Cerebellar cortex (tissue), 1 donor: ENCODE measurements around the gene SUCNR1.
"Not testable (repeated sequence)": the region's sequence is repeated elsewhere in the genome, so short reads cannot be mapped to it uniquely, and the experiment has no call there.

ENCODE experiments used
- DNase-seq: peaks from one replicate; pipeline ENCODE4 v3.0.0-alpha.2; 2015; ENCODE audit warnings: low spot score

SUCNR1 gene

GRCh38 chr3:151873398-151873797 is at the start of gene SUCNR1:
Gene SUCNR1 (plus strand): TSS chr3:151873643. CDS start chr3:151879893, 6,250 bp downstream.
- no peak for DNase-seq

- no peak for DNase-seq
Observed at GRCh38 chr3:151827816-151828215, 45.6 kb upstream of the SUCNR1 start.

GRCh38 chr3:151835751-151836525 is 37.5 kb upstream of the SUCNR1 start:
- DNase-seq = no peak

- peak; percentile 16 for DNase-seq
Observed at GRCh38 chr3:151837057-151837456, 36.4 kb upstream of the SUCNR1 start.

- DNase-seq = peak; percentile 65
Observed at GRCh38 chr3:151838574-151839312, 34.7 kb upstream of the SUCNR1 start.

GRCh38 chr3:151839313-151839631 is 34.2 kb upstream of the SUCNR1 start:
- no peak for DNase-seq

GRCh38 chr3:151841801-151842200 is 31.6 kb upstream of the SUCNR1 start:
- DNase-seq = no peak

GRCh38 chr3:151843275-151843674 is 30.2 kb upstream of the SUCNR1 start:
- DNase-seq = no peak

- DNase-seq = no peak
Observed at GRCh38 chr3:151845306-151845905, 28.0 kb upstream of the SUCNR1 start.

GRCh38 chr3:151850065-151850464 is 23.4 kb upstream of the SUCNR1 start:
- not testable (repeated sequence) for DNase-seq

GRCh38 chr3:151852074-151852811 is 21.2 kb upstream of the SUCNR1 start:
- no peak for DNase-seq

- no peak for DNase-seq
Observed at GRCh38 chr3:151856118-151856517, 17.3 kb upstream of the SUCNR1 start.

- no peak for DNase-seq
Observed at GRCh38 chr3:151856641-151857040, 16.8 kb upstream of the SUCNR1 start.

- DNase-seq = no peak
Observed at GRCh38 chr3:151859233-151859673, 14.2 kb upstream of the SUCNR1 start.

GRCh38 chr3:151859905-151860304 is 13.5 kb upstream of the SUCNR1 start:
- DNase-seq = no peak

- no peak for DNase-seq
Observed at GRCh38 chr3:151863611-151864010, 9.8 kb upstream of the SUCNR1 start.

GRCh38 chr3:151864423-151865101 is 8.9 kb upstream of the SUCNR1 start:
- no peak for DNase-seq

- no peak for DNase-seq
Observed at GRCh38 chr3:151866711-151867410, 6.6 kb upstream of the SUCNR1 start.

- no peak for DNase-seq
Observed at GRCh38 chr3:151867666-151868065, 5.8 kb upstream of the SUCNR1 start.

- no peak for DNase-seq
Observed at GRCh38 chr3:151869181-151869580, 4.3 kb upstream of the SUCNR1 start.
